SK-N-SH (cell line): ENCODE data around the gene FAM219A.

ENCODE experiments used
- CTCF ChIP-seq: fragments of 200-600 bp; sonication (generic); IDR thresholded peaks from 2 replicates; pipeline ENCODE4 v1.6.1; 2017; ENCODE audit warnings: antibody characterized with exemption, mild to moderate bottlenecking, moderate library complexity
- POLR2AphosphoS5 ChIP-seq: IDR thresholded peaks from 2 replicates; pipeline ENCODE4 v1.6.1; 2012; ENCODE audit warnings: low read depth, low read length
- SIN3A ChIP-seq: IDR thresholded peaks from 2 replicates; pipeline ENCODE4 v1.6.1; 2012; ENCODE audit warnings: low read depth, mild to moderate bottlenecking, low read length, moderate library complexity, borderline replicate concordance

- no peak for TF ChIP-seq POLR2AphosphoS5
- TF ChIP-seq CTCF, result no peak
- no peak for TF ChIP-seq SIN3A
Observed at GRCh38 chr9:34431667-34432066, 26.7 kb downstream of the FAM219A start.
